ENCODE data around the gene NUMB.

The NUMB gene

GRCh38 chr14:73458183-73458976, at the start of gene NUMB:
NUMB (minus strand) TSS chr14:73458546; CDS start chr14:73355751, 102,795 bp downstream.
- DNase-seq = peak; percentile 87 to 98

- no peak for DNase-seq
Measured at GRCh38 chr14:73503648-73504047, 45.3 kb upstream of the NUMB start.

GRCh38 chr14:73502017-73502619, 43.8 kb upstream of the NUMB start:
- DNase-seq = no peak

GRCh38 chr14:73500360-73500759, 42.0 kb upstream of the NUMB start:
- DNase-seq = no peak

- no peak for DNase-seq
Measured at GRCh38 chr14:73494593-73494992, 36.2 kb upstream of the NUMB start.

- DNase-seq = no peak
Measured at GRCh38 chr14:73492670-73493069, 34.3 kb upstream of the NUMB start.

- no peak for DNase-seq
Measured at GRCh38 chr14:73492043-73492552, 33.8 kb upstream of the NUMB start.

GRCh38 chr14:73491256-73492042, 33.1 kb upstream of the NUMB start:
- DNase-seq = peak; percentile 67 to 68

- no peak for DNase-seq
Measured at GRCh38 chr14:73489481-73490175, 31.3 kb upstream of the NUMB start.

GRCh38 chr14:73478684-73479083, 20.3 kb upstream of the NUMB start:
- DNase-seq = no peak

GRCh38 chr14:73477618-73478266, 19.4 kb upstream of the NUMB start:
- DNase-seq = no peak

- no peak for DNase-seq
Measured at GRCh38 chr14:73476451-73476931, 18.1 kb upstream of the NUMB start.

GRCh38 chr14:73474952-73475351, 16.6 kb upstream of the NUMB start:
- no peak for DNase-seq

- DNase-seq = no peak
Measured at GRCh38 chr14:73472185-73473114, 14.1 kb upstream of the NUMB start.

GRCh38 chr14:73471582-73472184, 13.3 kb upstream of the NUMB start:
- no peak for DNase-seq

- DNase-seq = no peak
Measured at GRCh38 chr14:73468828-73469375, 10.6 kb upstream of the NUMB start.

GRCh38 chr14:73467800-73468199, 9.5 kb upstream of the NUMB start:
- peak; percentile 24 to 67 for DNase-seq

GRCh38 chr14:73467377-73467776, 9.0 kb upstream of the NUMB start:
- DNase-seq = peak; percentile 60 to 83

- no peak for DNase-seq
Measured at GRCh38 chr14:73466861-73467260, 8.5 kb upstream of the NUMB start.
